Duodenal mucosa (tissue), 2 donors: ENCODE measurements around the gene TULP3.

Experiments
- H3K27ac ChIP-seq: one replicate; pipeline ENCODE4 v1.7.0; 2013; ENCODE audit warnings: low read depth, low read length
- H3K27me3 ChIP-seq, 2 donors: one replicate each; pipeline ENCODE4 v1.7.0; 2013; ENCODE audit warnings: low read length in 2 of 2, control low read depth in 1 of 2; ENCODE audit not compliant: insufficient read depth in 2 of 2, control insufficient read depth in 1 of 2
- H3K36me3 ChIP-seq, 2 donors: one replicate each; pipeline ENCODE4 v1.7.0; 2013; ENCODE audit warnings: low read length in 2 of 2, control low read depth in 1 of 2; ENCODE audit not compliant: insufficient read depth in 2 of 2, control insufficient read depth in 1 of 2
- H3K4me1 ChIP-seq, 2 donors: one replicate each; pipeline ENCODE4 v1.7.0; 2013; ENCODE audit warnings: low read length in 2 of 2, control low read depth in 1 of 2; ENCODE audit not compliant: insufficient read depth in 2 of 2, control insufficient read depth in 1 of 2
- H3K4me3 ChIP-seq, 2 donors: one replicate each; pipeline ENCODE4 v1.7.0; 2013; ENCODE audit warnings: low read length in 2 of 2, low read depth in 1 of 2
- H3K9ac ChIP-seq, 2 donors: one replicate each; pipeline ENCODE4 v1.7.0; 2013; ENCODE audit warnings: low read length in 2 of 2, low read depth in 1 of 2
- H3K9me3 ChIP-seq, 2 donors: one replicate each; pipeline ENCODE4 v1.7.0; 2013; ENCODE audit warnings: low read length in 2 of 2, control low read depth in 1 of 2; ENCODE audit not compliant: control insufficient read depth in 1 of 2

TULP3 gene

GRCh38 chr12:2982361-2982760 lies 91.7 kb downstream of the TULP3 start:
- Histone ChIP-seq H3K36me3 (no peaks in the 10 kb centered on the region), H3K9ac (no peak overlapping the region), H3K27me3 (no peaks in the 10 kb centered on the region), H3K4me3 (no peak overlapping the region), H3K9me3 (no peaks in the 10 kb centered on the region), H3K27ac (no peak overlapping the region), H3K4me1 (no peaks in the 10 kb centered on the region)

- Histone ChIP-seq H3K27me3 (no peaks in the 10 kb centered on the region), H3K4me3 (no peak overlapping the region), H3K4me1 (no peaks in the 10 kb centered on the region), H3K9me3 (no peaks in the 10 kb centered on the region), H3K27ac (no peak overlapping the region), H3K9ac (no peak overlapping the region), H3K36me3 (no peaks in the 10 kb centered on the region)
These were observed 93.6 kb downstream of the TULP3 start for GRCh38 chr12:2984249-2984648.

GRCh38 chr12:2984698-2985097 lies 94.0 kb downstream of the TULP3 start:
- Histone ChIP-seq H3K4me1 (no peaks in the 10 kb centered on the region), H3K27ac (no peak overlapping the region), H3K9ac (no peak overlapping the region), H3K4me3 (no peak overlapping the region), H3K9me3 (no peaks in the 10 kb centered on the region), H3K36me3 (no peaks in the 10 kb centered on the region), H3K27me3 (no peaks in the 10 kb centered on the region)

- Histone ChIP-seq H3K9ac (no peak overlapping the region), H3K27ac (no peak overlapping the region), H3K9me3 (no peaks in the 10 kb centered on the region), H3K4me3 (no peak overlapping the region), H3K36me3 (no peaks in the 10 kb centered on the region), H3K27me3 (no peaks in the 10 kb centered on the region), H3K4me1 (no peaks in the 10 kb centered on the region)
These were observed 96.2 kb downstream of the TULP3 start for GRCh38 chr12:2986876-2987275.

GRCh38 chr12:2988494-2988893 lies 97.8 kb downstream of the TULP3 start:
- H3K27ac ChIP-seq: no peak overlapping the region
- H3K4me3 ChIP-seq: no peak overlapping the region
- no peaks in the 10 kb centered on the region for H3K27me3 ChIP-seq
- no peaks in the 10 kb centered on the region for H3K36me3 ChIP-seq
- H3K9ac ChIP-seq: no peak overlapping the region
- H3K4me1 ChIP-seq: no peaks in the 10 kb centered on the region
- H3K9me3 ChIP-seq: no peaks in the 10 kb centered on the region
